ENCODE data around the gene ERLEC1. TPM values are rescaled to one million over a fixed set of nuclear protein-coding genes. Genes with fewer than 3 reads are reported as not detected.

Gene ERLEC1
- total and polyA plus RNA-seq, 4 donors = 28.8 to 32.0 (median 30.4) TPM

GRCh38 chr2:53820711-53821110, 33.9 kb downstream of the ERLEC1 start:
- H3K9ac ChIP-seq (ENCODE audit: low read depth in 1 of 2, low read length in 2 of 2) = no peak overlapping the region
- DNase-seq (ENCODE audit: low spot score) = no peak
- H3K4me3 ChIP-seq (ENCODE audit: low read depth in 1 of 3, low read length in 3 of 3) = no peak overlapping the region
- no peaks in the 10 kb centered on the region for H3K27me3 ChIP-seq (ENCODE audit: control insufficient read depth in 4 of 4, insufficient read depth in 4 of 4, low read length in 3 of 4)
- peaks cover 1 to 12% (median 10%) of the 10 kb centered on the region in 4 donors for H3K4me1 ChIP-seq (ENCODE audit: control insufficient read depth in 4 of 4, insufficient read depth in 4 of 4, low read length in 3 of 4)
- no peaks in the 10 kb centered on the region for H3K9me3 ChIP-seq (ENCODE audit: control insufficient read depth in 4 of 4, low read length in 3 of 4)
- TF ChIP-seq REST (IDR thresholded peaks at IDR 0.05) = no peak
- no peak for TF ChIP-seq HNF4G (IDR thresholded peaks at IDR 0.05)
- 89% methylated on average over 4 of the region's 4 CpGs for WGBS
- H3K27ac ChIP-seq (ENCODE audit: low read depth in 1 of 2, low read length in 2 of 2) = no peak overlapping the region
- peaks cover 2 to 5% (median 4%) of the 10 kb centered on the region in 4 donors for H3K36me3 ChIP-seq (ENCODE audit: control insufficient read depth in 4 of 4, insufficient read depth in 3 of 4, low read depth in 1 of 4, low read length in 3 of 4)

GRCh38 chr2:53821810-53822209, 35.0 kb downstream of the ERLEC1 start:
- DNase-seq (ENCODE audit: low spot score) = no peak
- Histone ChIP-seq H3K27me3 (ENCODE audit: control insufficient read depth in 4 of 4, insufficient read depth in 4 of 4, low read length in 3 of 4) (no peaks in the 10 kb centered on the region), H3K4me1 (ENCODE audit: control insufficient read depth in 4 of 4, insufficient read depth in 4 of 4, low read length in 3 of 4) (peaks cover 1 to 21% (median 18%) of the 10 kb centered on the region in 4 donors), H3K36me3 (ENCODE audit: control insufficient read depth in 4 of 4, insufficient read depth in 3 of 4, low read depth in 1 of 4, low read length in 3 of 4) (peaks cover 0 to 5% (median under 1%) of the 10 kb centered on the region in 4 donors), H3K27ac (ENCODE audit: low read depth in 1 of 2, low read length in 2 of 2) (no peak overlapping the region), H3K4me3 (ENCODE audit: low read depth in 1 of 3, low read length in 3 of 3) (no peak overlapping the region), H3K9me3 (ENCODE audit: control insufficient read depth in 4 of 4, low read length in 3 of 4) (no peaks in the 10 kb centered on the region), H3K9ac (ENCODE audit: low read depth in 1 of 2, low read length in 2 of 2) (no peak overlapping the region)
- WGBS = 84% methylated on average over 6 of the region's 6 CpGs
- TF ChIP-seq MAX (IDR thresholded peaks at IDR 0.05) (no peak), FOXA2 (IDR thresholded peaks at IDR 0.05) (no peak), YY1 (IDR thresholded peaks at IDR 0.05) (no peak), RAD21 (IDR thresholded peaks at IDR 0.05) (no peak), ATF3 (IDR thresholded peaks at IDR 0.05) (no peak), TAF1 (conservative IDR thresholded peaks at IDR 0.05) (no peak), CTCF (IDR thresholded peaks at IDR 0.05; ENCODE audit: low read depth, low read length, missing input control) (no peak), HNF4A (conservative IDR thresholded peaks at IDR 0.05) (no peak), FOXA1 (IDR thresholded peaks at IDR 0.05) (no peak), GABPA (IDR thresholded peaks at IDR 0.05 in 1 of 2, conservative IDR thresholded peaks at IDR 0.05 in 1 of 2) (no peak), NR2F2 (IDR thresholded peaks at IDR 0.05) (no peak), HNF4G (IDR thresholded peaks at IDR 0.05) (no peak), REST (IDR thresholded peaks at IDR 0.05) (no peak), ZBTB33 (IDR thresholded peaks at IDR 0.05) (no peak), RXRA (IDR thresholded peaks at IDR 0.05) (no peak), SP1 (IDR thresholded peaks at IDR 0.05) (no peak), JUND (IDR thresholded peaks at IDR 0.05) (no peak), EGR1 (IDR thresholded peaks at IDR 0.05; ENCODE audit: low read depth in 2 of 2) (no peak)

Measured in liver (tissue), 9 donors.